SIG-M5 treated with dmso at 0.1 percent for 504 hours (cell line): ENCODE data around the gene PSEN1.

Experiments
- DNase-seq: peaks from one replicate; lab custom pipeline; 2025; ENCODE audit not compliant: unreplicated experiment; lab: John Stamatoyannopoulos, UW

Gene PSEN1

DNA sequence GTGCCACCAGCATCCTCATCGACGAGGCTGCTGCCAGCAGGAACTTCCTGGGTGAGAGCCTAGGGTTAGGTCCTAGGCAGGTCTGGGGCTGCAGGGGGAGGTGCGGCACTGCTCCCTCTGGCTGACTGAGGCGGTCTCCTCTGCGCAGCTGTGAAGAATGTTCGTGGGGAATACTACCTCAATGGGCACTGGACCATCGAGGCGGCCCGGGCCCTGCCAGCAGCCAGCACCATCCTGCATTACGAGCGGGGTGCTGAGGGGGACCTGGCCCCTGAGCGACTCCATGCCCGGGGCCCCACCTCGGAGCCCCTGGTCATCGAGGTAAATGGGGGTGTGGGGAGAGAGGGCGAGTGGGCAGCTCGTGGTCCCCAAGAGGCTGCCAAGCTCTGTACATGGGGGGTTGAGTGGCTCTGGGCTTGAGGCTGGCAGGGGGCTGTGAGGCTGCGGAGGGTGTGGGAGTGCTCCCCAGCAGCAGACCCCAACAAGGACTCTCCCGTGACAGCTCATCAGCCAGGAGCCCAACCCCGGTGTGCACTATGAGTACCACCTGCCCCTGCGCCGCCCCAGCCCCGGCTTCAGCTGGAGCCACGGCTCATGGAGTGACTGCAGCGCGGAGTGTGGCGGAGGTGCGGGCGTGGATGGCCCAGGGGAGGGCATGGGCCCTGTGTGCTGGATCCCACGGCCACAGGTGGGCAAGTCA lies 115.4 kb downstream of the PSEN1 start:
- no peak for DNase-seq

DNA sequence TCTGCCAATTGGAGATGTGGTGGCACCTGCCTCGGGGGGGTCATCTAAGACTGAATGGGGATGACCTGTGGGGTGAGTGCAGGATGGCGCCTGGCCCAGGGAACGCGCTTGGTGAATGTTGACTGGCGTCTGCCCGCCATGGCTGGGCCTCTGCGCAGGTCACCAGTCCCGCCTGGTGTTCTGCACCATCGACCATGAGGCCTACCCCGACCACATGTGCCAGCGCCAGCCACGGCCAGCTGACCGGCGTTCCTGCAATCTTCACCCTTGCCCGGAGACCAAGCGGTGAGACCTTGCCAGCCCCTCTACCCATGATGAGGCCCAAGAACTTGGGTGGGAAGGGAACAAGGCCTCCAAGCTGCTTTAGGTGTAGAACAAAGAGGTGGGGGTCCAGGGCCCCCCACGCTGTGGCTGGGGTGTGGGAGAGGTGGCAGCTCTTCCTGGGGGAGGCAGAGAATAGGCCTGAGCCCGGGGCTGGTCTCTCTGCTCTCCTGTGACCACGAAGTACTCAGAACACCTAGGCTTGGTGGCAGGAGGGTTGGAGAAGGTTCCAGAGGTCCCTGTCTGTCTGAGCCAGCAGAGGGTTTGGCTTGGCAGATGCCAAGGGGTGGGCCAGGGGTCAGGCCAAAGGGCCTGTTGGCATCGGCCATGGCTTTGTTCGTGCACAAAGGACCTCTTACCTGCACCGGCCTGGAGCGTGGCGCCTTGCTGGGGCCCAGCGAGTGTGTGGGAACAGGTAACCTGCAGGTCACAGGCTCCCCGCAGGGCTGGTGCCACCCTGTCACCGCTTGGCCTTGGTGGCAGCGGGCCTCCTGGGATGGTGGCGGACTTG lies 116.4 kb downstream of the PSEN1 start:
- DNase-seq: no peak

DNA sequence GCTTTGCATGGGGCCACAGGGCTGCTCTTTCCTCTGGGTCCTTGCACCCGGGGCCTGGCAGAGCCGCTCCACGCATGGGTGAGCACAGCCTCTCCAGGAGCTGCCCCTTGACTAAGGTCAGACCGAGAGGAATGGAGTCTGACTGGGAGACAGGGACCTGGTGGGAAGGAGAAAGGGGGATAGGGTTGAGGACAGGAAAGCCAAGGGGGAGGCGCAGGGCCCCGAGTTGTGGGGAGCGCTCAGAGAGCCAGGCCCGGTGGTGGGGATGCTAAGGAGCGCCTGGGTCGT lies 117.0 kb downstream of the PSEN1 start:
- DNase-seq: no peak

DNA sequence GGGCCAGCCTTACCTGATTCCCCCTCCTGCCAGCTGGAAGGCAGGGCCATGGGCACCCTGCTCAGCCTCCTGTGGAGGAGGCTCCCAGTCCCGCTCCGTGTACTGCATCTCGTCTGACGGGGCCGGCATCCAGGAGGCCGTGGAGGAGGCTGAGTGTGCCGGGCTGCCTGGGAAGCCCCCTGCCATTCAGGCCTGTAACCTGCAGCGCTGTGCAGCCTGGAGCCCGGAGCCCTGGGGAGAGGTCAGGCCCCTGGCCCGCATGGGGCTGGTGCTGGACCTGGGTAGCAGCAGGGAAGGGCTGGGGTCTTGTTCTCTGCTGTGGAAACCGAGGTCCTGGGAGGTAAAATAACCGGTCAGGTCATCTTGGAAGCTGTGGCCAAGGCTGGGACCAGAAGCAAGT lies 117.4 kb downstream of the PSEN1 start:
- no peak for DNase-seq

DNA sequence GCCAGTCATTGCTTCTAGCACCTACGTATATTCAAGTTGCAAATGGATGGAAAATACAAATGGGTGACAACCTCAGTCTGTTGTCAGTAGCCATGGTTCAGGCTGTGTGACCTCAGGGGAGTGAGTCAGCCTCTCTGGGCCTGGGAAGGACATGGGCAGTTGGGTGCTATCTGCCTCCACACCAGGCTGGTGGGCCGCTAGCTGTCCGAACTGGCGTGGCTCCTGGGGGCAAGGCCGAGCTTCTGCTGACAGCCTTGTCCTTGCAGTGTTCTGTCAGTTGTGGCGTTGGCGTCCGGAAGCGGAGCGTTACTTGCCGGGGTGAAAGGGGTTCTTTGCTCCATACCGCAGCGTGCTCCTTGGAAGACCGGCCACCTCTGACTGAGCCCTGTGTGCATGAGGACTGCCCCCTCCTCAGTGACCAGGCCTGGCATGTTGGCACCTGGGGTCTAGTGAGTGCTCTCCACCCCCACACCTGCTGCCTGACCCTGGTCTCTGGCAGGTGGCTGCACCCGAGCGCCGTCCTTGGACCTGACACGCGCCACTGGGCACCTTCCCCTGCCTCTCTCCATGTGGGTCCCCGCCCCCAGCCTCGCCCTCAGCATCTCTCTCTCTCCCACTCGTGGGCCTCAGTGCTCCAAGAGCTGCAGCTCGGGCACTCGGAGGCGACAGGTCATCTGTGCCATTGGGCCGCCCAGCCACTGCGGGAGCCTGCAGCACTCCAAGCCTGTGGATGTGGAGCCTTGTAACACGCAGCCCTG lies 118.1 kb downstream of the PSEN1 start:
- no peak for DNase-seq

DNA sequence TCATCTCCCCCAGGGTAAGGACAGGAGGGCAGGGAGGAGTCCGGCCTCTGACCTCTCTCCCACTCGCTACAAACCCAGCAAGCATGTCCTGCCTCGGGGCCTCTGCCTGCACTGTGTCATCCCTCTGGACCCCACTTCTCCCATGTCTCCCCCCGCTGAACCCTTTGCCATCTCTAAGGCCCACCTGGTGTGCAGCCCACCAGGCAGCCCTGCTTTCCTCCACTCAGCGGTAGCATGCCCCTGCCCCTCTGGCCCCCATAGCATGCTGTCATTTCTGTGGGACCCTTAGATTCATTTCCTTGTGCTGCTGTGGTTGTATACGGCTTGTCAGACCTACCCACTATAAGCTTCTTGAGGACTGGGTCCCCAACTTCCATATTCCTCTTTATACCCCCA lies 118.7 kb downstream of the PSEN1 start:
- no peak for DNase-seq

DNA sequence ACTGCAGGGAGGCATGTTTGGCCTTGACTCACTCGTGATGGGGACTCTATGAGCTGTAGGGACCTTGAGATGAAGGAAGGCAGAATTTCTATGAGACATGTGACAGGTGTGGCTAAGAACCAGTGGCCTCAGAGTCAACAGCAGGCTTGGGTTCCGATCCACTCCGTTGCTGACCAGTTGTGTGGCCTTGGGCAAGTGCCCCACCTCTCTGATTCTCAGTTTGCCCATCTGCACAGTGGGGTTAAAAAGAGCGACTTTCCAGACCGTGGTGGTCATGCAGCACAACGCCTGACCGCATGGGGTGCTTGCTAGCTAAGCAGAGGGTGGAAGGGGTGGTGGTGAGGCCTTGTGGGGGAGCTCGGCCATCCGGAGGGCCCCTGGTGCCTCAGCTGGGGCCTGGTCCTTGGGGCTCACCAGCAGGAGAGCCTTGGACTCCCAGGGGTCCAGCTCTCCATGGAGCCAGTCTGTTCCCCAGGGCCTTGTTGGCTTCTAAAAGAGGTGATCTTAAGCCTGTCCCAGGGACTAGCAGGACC lies 119.5 kb downstream of the PSEN1 start:
- no peak for DNase-seq

DNA sequence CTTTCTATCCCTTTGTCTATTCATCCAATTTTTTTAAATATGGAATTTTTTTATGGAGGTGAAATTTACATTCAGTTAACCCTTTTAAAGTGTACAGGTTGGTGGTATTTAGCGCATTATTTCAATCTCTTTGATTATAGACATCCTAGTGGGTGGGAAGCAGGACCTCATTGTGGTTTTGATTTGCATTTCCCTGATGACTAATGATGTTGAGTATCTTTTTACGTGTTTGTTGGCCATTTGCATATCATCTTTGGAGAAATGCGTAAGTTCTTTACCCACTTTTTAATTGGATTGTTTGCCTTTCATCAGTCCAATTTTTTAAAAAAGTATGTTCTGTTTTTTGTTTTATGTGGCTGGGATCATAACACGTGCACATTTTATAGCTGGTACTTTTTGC lies 121.8 kb downstream of the PSEN1 start:
- DNase-seq: no peak

DNA sequence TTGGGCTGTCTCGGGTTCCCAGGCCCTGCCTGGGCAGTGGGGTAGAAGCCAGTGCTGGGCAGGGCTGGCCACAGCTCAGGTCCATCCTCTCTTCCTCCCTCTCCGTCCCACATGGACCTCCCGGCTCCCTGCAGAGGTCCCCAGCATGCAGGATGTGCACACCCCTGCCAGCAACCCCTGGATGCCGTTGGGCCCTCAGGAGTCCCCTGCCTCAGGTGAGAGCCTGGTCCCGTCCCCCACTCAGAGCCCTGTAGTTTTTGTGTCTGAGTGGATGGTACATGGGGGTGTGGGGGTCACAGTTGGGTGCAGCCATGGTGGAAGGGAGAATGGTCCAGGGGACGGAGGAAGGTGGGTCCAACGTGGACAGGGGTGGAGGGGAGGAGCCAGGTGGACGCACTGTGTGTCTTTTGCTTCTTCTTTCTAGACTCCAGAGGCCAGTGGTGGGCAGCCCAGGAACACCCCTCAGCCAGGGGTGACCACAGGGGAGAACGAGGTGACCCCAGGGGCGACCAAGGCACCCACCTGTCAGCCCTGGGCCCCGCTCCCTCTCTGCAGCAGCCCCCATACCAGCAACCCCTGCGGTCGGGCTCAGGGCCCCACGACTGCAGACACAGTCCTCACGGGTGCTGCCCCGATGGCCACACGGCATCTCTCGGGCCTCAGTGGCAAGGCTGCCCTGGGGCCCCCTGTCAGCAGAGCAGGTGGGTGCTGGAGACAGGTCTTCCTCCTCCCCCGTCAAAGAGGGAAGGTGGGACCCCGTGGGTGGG lies 122.7 kb downstream of the PSEN1 start:
- no peak for DNase-seq

DNA sequence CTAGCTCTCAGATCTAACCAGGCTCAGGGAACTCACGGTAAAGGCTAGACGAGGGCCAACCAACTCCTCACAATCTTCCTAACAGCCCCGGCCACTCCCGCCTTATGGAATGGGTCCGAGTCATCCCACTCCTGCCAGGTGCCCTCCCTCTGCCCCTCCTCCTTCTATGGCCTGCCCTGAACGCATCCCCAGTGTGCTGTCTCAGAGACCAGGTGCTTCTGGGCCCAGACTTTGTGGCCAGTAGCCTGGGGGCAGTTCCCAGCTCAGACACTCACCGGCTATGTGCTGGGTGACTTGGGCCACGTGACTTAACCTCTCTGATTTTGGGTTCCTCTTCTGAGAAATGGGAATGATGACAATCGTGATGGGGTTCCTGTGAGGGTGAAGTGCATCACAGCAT lies 123.5 kb downstream of the PSEN1 start:
- DNase-seq: no peak

DNA sequence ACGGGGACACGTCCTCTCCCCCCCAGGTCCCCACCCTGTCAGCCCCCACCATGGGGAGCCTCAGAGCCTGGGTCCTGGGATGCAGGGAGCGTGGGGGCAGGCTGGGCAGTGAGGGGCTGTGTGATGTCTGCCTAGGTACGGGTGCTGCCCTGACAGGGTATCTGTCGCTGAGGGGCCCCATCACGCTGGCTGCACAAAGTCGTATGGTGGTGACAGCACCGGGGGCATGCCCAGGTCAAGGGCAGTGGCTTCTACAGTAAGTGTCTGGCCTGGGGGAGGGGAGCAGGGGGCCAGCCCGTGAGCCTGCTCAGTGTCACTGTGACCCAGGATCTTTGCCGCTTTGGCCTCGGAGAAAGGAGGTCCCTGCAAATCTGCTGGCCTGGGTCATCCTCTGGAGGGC lies 124.3 kb downstream of the PSEN1 start:
- no peak for DNase-seq

DNA sequence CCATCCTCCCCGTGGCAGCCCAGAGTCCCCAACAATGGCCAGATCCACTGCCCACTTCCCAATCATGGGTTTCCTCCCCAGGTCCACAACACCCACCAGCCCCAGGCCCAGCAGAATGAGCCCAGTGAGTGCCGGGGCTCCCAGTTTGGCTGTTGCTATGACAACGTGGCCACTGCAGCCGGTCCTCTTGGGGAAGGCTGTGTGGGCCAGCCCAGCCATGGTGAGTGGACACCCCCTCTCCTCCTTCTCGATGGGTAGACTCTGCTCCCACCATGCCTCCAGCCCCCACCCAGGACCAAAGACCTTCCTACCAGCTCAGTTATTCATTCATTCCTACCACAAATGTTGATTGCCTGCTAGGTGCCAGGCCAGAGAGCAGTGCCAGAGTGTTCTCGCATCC lies 124.8 kb downstream of the PSEN1 start:
- DNase-seq: no peak

DNA sequence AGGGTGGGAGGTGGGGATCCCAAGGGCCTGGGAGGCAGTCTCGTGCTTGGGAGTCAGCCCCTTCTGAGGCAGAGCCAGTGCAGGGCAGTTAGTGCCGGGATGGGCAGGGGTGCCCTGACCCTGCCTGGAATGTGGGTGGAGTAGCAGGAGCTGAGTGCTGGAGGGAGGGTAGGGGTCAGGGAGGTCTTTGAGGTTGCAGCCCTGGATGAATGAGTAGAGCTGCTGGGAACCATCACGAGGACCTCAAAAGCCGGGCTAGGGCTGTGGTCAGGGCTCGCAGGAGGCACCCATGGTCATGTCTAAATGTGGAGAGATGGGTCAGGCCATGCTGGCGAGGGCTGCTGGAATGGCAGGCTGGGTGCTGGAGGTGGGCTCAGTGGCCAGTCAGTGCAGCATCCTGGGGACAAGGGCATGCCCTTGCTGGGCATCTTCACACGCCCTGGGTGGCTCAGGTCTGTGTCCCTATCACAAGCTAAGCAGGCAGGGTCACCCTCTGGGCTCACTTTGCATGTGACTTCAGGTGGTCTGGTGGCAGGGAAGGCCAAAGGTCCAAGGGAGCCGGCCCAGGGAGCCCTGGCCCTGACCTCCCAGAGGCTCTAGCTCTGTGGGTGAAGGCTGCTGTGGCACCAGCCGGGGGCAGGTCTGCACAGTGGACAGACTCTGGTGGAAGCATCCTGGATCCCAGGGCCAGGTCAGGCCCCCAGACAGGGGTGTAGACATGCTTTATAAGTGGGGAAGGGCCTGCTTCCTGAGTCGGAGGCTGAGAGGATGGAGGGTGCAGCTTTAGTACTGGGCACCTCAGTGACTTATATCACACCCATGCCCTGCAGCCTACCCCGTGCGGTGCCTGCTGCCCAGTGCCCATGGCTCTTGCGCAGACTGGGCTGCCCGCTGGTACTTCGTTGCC lies 125.5 kb downstream of the PSEN1 start:
- no peak for DNase-seq

DNA sequence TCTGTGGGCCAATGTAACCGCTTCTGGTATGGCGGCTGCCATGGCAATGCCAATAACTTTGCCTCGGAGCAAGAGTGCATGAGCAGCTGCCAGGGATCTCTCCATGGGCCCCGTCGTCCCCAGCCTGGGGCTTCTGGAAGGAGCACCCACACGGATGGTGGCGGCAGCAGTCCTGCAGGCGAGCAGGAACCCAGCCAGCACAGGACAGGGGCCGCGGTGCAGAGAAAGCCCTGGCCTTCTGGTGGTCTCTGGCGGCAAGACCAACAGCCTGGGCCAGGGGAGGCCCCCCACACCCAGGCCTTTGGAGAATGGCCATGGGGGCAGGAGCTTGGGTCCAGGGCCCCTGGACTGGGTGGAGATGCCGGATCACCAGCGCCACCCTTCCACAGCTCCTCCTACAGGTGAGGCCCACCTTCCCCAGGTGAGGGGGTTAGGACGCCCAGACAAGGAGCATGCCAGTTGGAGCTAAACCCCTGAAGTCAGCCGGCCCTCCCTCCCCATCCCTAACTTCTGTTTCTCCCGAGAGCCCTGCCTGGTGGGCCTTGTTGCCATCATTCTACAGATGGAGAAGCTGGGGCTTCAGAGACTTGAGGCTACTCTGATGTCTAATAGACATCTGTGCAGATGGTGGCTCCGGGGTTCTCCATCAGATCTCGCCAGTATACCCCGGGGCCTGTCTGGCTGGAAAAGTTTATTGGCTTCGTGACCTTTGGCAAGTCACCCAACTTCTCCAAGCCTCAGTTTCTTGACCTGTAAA lies 126.3 kb downstream of the PSEN1 start:
- no peak for DNase-seq

DNA sequence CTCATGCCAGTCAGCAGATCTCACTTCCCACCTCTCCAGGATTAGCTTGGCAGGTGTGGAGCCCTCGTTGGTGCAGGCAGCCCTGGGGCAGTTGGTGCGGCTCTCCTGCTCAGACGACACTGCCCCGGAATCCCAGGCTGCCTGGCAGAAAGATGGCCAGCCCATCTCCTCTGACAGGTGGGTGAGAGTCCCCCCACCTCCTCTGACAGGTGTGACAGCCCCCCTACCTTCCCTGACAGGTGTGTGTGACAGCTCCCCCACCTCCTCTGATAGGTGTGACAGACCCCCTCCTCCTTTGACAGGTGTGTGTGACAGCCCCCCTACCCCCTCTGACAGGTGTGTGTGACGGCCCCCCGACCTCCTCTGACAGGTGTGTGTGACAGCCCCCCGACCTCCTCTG lies 127.3 kb downstream of the PSEN1 start:
- no peak for DNase-seq

DNA sequence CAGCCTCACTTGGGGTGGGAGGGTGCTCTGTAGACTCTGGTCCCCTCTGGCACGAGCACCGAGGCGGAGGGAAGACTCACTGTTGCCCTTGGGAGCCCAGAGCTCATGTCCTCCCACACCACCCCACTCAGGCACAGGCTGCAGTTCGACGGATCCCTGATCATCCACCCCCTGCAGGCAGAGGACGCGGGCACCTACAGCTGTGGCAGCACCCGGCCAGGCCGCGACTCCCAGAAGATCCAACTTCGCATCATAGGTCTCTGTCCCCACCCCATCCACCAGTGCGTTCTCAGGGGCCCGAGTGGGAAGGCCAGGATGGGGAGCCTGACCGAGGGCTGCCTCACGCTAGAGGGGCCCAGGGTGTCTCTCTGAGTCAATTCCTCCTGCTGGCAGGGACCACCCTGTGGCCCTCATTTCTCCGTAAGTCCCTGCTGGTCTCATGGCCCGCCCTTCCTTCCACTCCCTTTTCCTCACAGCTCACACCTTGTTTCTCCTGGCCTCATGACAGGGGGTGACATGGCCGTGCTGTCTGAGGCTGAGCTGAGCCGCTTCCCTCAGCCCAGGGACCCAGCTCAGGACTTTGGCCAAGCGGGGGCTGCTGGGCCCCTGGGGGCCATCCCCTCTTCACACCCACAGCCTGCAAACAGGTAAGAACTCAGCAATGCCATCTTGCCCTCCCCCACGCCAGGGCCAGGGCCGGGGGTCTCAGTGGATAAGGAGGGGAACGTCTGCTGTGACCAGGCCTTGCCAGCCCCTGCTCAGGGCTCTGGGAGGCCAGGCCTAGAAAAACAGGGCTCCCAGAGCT lies 128.0 kb downstream of the PSEN1 start:
- no peak for DNase-seq

DNA sequence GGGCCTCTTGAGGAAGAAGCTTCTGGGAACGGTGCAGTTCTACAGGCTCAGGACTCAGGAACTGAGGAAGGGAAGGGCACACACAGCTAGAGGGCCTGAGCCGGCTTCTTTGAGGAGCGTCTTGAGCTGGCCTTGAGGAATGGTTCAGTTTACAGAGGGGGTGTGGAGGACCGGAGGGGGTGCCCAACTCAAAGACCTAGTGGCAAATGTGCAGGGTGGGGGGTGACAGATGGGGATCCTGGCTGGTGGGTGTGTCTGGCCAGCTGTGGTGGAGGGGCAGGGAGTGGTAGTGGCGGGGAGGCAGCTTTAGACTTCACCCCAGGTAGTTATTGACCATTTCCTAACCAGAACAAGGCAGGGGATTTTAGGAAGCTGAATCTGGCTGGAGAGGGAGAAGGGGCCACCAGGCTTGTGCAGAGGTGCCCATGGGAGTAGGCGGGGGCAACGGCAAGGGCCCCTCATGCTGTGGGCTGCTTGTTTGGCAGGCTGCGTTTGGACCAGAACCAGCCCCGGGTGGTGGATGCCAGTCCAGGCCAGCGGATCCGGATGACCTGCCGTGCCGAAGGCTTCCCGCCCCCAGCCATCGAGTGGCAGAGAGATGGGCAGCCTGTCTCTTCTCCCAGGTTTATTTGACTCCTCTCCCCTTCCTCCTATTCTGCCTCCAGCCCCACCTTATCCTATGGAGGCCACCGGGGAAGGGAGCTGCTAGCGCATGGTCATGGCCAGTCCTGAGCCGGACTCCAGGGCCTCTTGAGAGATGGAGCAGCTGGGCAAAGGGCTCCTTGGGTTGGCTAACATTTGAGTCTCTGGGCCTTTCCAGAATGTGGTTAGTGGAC lies 128.8 kb downstream of the PSEN1 start:
- no peak for DNase-seq

DNA sequence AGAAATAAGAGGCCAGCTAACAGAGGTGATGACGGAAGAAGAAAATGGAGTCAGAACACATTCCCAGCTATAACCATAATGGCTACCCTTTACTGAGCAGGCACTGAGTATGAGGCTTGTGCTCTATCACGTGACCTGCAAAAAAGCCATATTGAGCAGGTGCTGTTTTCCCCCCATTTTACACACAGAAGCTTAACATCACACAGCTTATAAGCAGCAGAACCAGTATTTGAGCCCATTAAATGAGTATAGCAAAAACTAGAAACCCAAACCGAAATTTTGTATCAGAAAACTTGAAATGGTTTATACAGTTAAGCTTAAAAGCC lies 129.4 kb downstream of the PSEN1 start:
- no peak for DNase-seq
